IMR-90 (cell line): ENCODE measurements around the gene DDIAS. TPM values are rescaled to one million over a fixed set of nuclear protein-coding genes. Genes with fewer than 3 reads are reported as not detected.

Experiments
- ATAC-seq: fragments of 200-7000 bp; cut with Tn5 transposase; 2 replicates; pipeline ENCODE4 v1.9.1; 2020; ENCODE audit warnings: low read depth, mild to moderate bottlenecking, moderate library complexity
- BruUV-seq: library from RNA; stranded (reverse); fragments of 400-500 nt; replicated peaks from 2 replicates; lab custom pipeline; 2021; lab: Mats Ljungman, UMichigan
- CTCF ChIA-PET: fragments of 300-600 bp; formaldehyde crosslinking; extraction: SDS; loops from one replicate; lab custom pipeline; 2021; ENCODE audit warnings: antibody characterized with exemption; lab: Yijun Ruan, JAX
- POLR2A ChIA-PET: fragments of 300-600 bp; sonication (Branson Sonifier 250); formaldehyde crosslinking; loops from one replicate; lab custom pipeline; 2022; ENCODE audit warnings: antibody characterized with exemption; ENCODE audit not compliant: unreplicated experiment; lab: Charles Lee
- DNase-seq: peaks from one replicate; pipeline ENCODE4 v3.0.0; 2013
- H2AFZ ChIP-seq: replicated peaks from 2 replicates; pipeline ENCODE3; 2013; ENCODE audit warnings: low read length, mild to moderate bottlenecking; ENCODE audit not compliant: poor library complexity
- H2AK5ac ChIP-seq: 2 replicates; pipeline ENCODE4 v1.6.1; 2013; ENCODE audit warnings: low read depth, low read length, inconsistent platforms
- H2AK9ac ChIP-seq: replicated peaks from 2 replicates; pipeline ENCODE3; 2013; ENCODE audit warnings: mild to moderate bottlenecking, low read depth, low read length, moderate library complexity; ENCODE audit not compliant: poor library complexity
- H2BK120ac ChIP-seq: 2 replicates; pipeline ENCODE4 v1.6.1; 2013; ENCODE audit warnings: low read depth, low read length, inconsistent platforms
- H2BK15ac ChIP-seq: 3 replicates; pipeline ENCODE4 v1.6.1; 2013; ENCODE audit warnings: low read depth, low read length, inconsistent platforms
- H2BK20ac ChIP-seq: 2 replicates; pipeline ENCODE4 v1.6.1; 2013; ENCODE audit warnings: low read depth, mild to moderate bottlenecking, inconsistent platforms, low read length, moderate library complexity
- H2BK5ac ChIP-seq: 2 replicates; pipeline ENCODE4 v1.6.1; 2013; ENCODE audit warnings: mild to moderate bottlenecking, low read depth, low read length, inconsistent platforms; ENCODE audit not compliant: poor library complexity, severe bottlenecking
- H3K14ac ChIP-seq: replicated peaks from 2 replicates; pipeline ENCODE4 v1.6.1; 2013; ENCODE audit warnings: low read depth, low read length, inconsistent platforms
- H3K18ac ChIP-seq: 2 replicates; pipeline ENCODE4 v1.6.1; 2013; ENCODE audit warnings: low read depth, low read length, control low read depth
- H3K23ac ChIP-seq: 2 replicates; pipeline ENCODE4 v1.6.1; 2013; ENCODE audit warnings: low read depth, low read length, inconsistent platforms
- H3K27ac ChIP-seq: 2 replicates; pipeline ENCODE4 v1.5.1; 2013; ENCODE audit warnings: mild to moderate bottlenecking, control low read depth, low read length; ENCODE audit not compliant: insufficient read depth
- H3K27me3 ChIP-seq: 2 replicates; pipeline ENCODE4 v1.6.1; 2013; ENCODE audit warnings: low read length; ENCODE audit not compliant: control insufficient read depth, insufficient read depth
- H3K36me3 ChIP-seq: 2 replicates; pipeline ENCODE4 v1.6.1; 2013; ENCODE audit warnings: low read length, mixed read lengths; ENCODE audit not compliant: control insufficient read depth, insufficient read depth
- H3K4ac ChIP-seq: 2 replicates; pipeline ENCODE4 v1.6.1; 2013; ENCODE audit warnings: low read depth, low read length, inconsistent platforms
- H3K4me1 ChIP-seq: 2 replicates; pipeline ENCODE4 v1.6.1; 2013; ENCODE audit warnings: low read length, mixed read lengths; ENCODE audit not compliant: control insufficient read depth, insufficient read depth
- H3K4me2 ChIP-seq: 2 replicates; pipeline ENCODE4 v1.6.1; 2013; ENCODE audit warnings: low read depth, mild to moderate bottlenecking, control low read depth, low read length, moderate library complexity
- H3K4me3 ChIP-seq: 2 replicates; pipeline ENCODE4 v1.5.1; 2013; ENCODE audit warnings: low read depth, mild to moderate bottlenecking, control low read depth, low read length, moderate library complexity; ENCODE audit not compliant: insufficient read depth
- H3K56ac ChIP-seq: 2 replicates; pipeline ENCODE4 v1.6.1; 2013; ENCODE audit warnings: low read length, inconsistent platforms; ENCODE audit not compliant: insufficient read depth; ENCODE audit errors: extremely low read depth
- H3K79me1 ChIP-seq, 2 experiments: 2 replicates each; pipeline ENCODE4 v1.6.1; 2013; ENCODE audit warnings: low read length in 2 of 2, inconsistent platforms in 1 of 2, low read depth in 1 of 2
- H3K9ac ChIP-seq: 2 replicates; pipeline ENCODE4 v1.6.1; 2013; ENCODE audit warnings: low read depth, low read length, control low read depth
- H3K9me1 ChIP-seq: 2 replicates; pipeline ENCODE4 v1.6.1; 2013; ENCODE audit warnings: low read length, inconsistent platforms; ENCODE audit not compliant: insufficient read depth
- H3K9me3 ChIP-seq: 2 replicates; pipeline ENCODE4 v1.6.1; 2013; ENCODE audit warnings: low read length; ENCODE audit not compliant: control insufficient read depth, insufficient read depth
- H4K20me1 ChIP-seq: 2 replicates; pipeline ENCODE4 v1.6.1; 2013; ENCODE audit warnings: low read length, inconsistent platforms; ENCODE audit not compliant: insufficient read depth
- H4K5ac ChIP-seq: 2 replicates; pipeline ENCODE4 v1.6.1; 2013; ENCODE audit warnings: mild to moderate bottlenecking, low read depth, low read length, control low read depth
- H4K8ac ChIP-seq, 2 experiments: 2 replicates each; pipeline ENCODE4 v1.6.1; 2013; ENCODE audit warnings: low read depth in 2 of 2, low read length in 2 of 2, control low read depth in 1 of 2, inconsistent platforms in 1 of 2
- H4K91ac ChIP-seq: 2 replicates; pipeline ENCODE4 v1.6.1; 2013; ENCODE audit warnings: low read depth, low read length, inconsistent platforms; ENCODE audit not compliant: insufficient read depth
- RAD21 ChIP-seq: IDR thresholded peaks from 2 replicates; pipeline ENCODE4 v1.6.1; 2012; ENCODE audit warnings: low read length, improper control_type of control experiment
- WGBS, 2 experiments: methylation state at CpG; one replicate each; pipeline versions ENCODE4 v1.1.5 to v1.1.7; 2013; ENCODE audit warnings: missing lambda C conversion rate in 2 of 2; ENCODE audit not compliant: insufficient read length in 1 of 2; ENCODE audit errors: extremely low coverage in 2 of 2; 5-methylcytosine and 5-hydroxymethylcytosine counted together
- dilution Hi-C: fragments of 300-500 bp; cut with HindIII; formaldehyde crosslinking; loops from one replicate; pipeline ENCODE4 v1.14.3; 2018; ENCODE audit warnings: low sequenced_read_pairs; ENCODE audit not compliant: unreplicated experiment
- in situ Hi-C: fragments of 300-500 bp; cut with MboI; formaldehyde crosslinking; loops from 3 replicates; pipeline ENCODE4 v1.14.3; 2019; ENCODE audit warnings: low sequenced_read_pairs, inconsistent platforms, mixed read lengths
- intact Hi-C: fragments of 100-400 bp; cut with micrococcal nuclease; formaldehyde crosslinking; loops from 2 replicates; pipeline ENCODE4 v1.10.0; 2022
- polyA plus RNA-seq, 3 experiments: library from polyadenylated mRNA; depleted of rRNA; stranded (reverse); fragments of >200 nt; gene quantifications; 2 replicates each; pipeline ENCODE4 v1.2.3, GENCODE V29; 2012; ENCODE audit warnings: low replicate concordance in 1 of 3
- total RNA-seq: library from RNA; depleted of rRNA; stranded (reverse); fragments of >200 nt; gene quantifications from 2 replicates; pipeline ENCODE4 v1.2.3, GENCODE V29; 2012

Gene DDIAS
- total and polyA plus RNA-seq, 2 of the 4 experiments (the other 2 are of a cell fraction), result 4.3 to 15.8 TPM

DNA sequence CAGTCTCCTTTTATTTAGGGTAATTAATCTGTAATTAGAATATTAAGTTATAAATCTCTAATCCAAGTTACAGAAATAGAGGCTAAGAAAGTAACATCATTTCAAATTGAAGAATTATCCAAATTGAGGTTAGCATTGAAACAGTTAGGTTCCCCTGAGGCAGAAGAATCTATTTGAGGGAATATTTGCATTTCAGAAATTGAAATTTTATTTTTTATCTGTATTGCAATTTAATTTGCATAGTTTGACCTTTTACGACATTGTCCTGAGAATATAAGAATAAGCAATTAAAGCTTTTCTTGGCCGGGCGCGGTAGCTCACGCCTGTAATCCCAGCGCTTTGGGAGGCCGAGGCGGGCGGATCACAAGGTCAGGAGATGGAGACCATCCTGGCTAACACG is 27.6 kb downstream of the DDIAS start:
- TF ChIP-seq RAD21, result no peak
- H3K4me1 ChIP-seq, result no peaks in the 10 kb centered on the region

More for the DNA sequence above, 27.6 kb downstream of the DDIAS start:
- Histone ChIP-seq H3K27me3 (no peaks in the 10 kb centered on the region), H3K4ac (no peak overlapping the region), H4K8ac (no peak overlapping the region), H3K56ac (no peak overlapping the region), H2BK15ac (no peak overlapping the region), H2BK20ac (no peak overlapping the region), H3K4me3 (no peak overlapping the region), H4K91ac (no peak overlapping the region), H3K18ac (no peak overlapping the region), H2AFZ (no peak overlapping the region), H2BK5ac (no peak overlapping the region), H3K9ac (no peak overlapping the region), H3K79me1 (no peaks in the 10 kb centered on the region), H3K36me3 (no peaks in the 10 kb centered on the region; the same call in 1 of the 2 replicates), H4K20me1 (no peaks in the 10 kb centered on the region), H2AK5ac (no peak overlapping the region), H3K14ac (no peak overlapping the region), H2AK9ac (no peak overlapping the region), H4K5ac (no peak overlapping the region), H3K4me2 (no peak overlapping the region), H3K23ac (no peak overlapping the region), H3K9me3 (no peaks in the 10 kb centered on the region), H3K9me1 (no peaks in the 10 kb centered on the region), H2BK120ac (no peak overlapping the region), H3K27ac (no peak overlapping the region)
- CTCF ChIA-PET, result no interaction called here
- in situ Hi-C loops, result no loop called here
- POLR2A ChIA-PET, result no interaction called here
- no CpG with 5 or more reads among the region's 10 CpGs for WGBS, 2 experiments
- dilution Hi-C loops, result no loop called here
- intact Hi-C loops, result no loop called here
- ATAC-seq (no peak), DNase-seq (no peak)
- no TSS peak for BruUV-seq
